CD14-positive monocyte (primary cell): ENCODE measurements around the gene SCNN1A. TPM values are rescaled to one million over a fixed set of nuclear protein-coding genes. Genes with fewer than 3 reads are reported as not detected.

Experiments
- DNase-seq, 3 donors: peaks; one replicate each; pipeline ENCODE4 v3.0.0-alpha.2; 2011 to 2022
- H2AFZ ChIP-seq: 2 replicates; pipeline ENCODE4 v1.6.0; 2012; ENCODE audit warnings: mild to moderate bottlenecking, low read depth, low read length, inconsistent platforms; ENCODE audit not compliant: insufficient read depth, poor library complexity, severe bottlenecking
- H3K27ac ChIP-seq, 2 donors: 1 replicate in 1 of 2; 2 replicates in 1 of 2; pipeline ENCODE4 v1.5.1; 2012 to 2013; ENCODE audit warnings: low read length in 2 of 2, control low read depth in 1 of 2, inconsistent platforms in 1 of 2, low read depth in 1 of 2, mild to moderate bottlenecking in 1 of 2
- H3K27me3 ChIP-seq, 2 donors: one replicate each; pipeline versions ENCODE4 v1.6.0 to v1.6.1; 2011 to 2013; ENCODE audit warnings: low read length in 2 of 2; ENCODE audit not compliant: control insufficient read depth in 2 of 2, insufficient read depth in 2 of 2
- H3K36me3 ChIP-seq, 2 donors: replicated peaks in 1 of 2; 1 replicate in 1 of 2; 2 replicates in 1 of 2; pipeline versions ENCODE4 v1.5.1 to v1.6.1; 2012 to 2013; ENCODE audit warnings: low read length in 2 of 2, control low read depth in 1 of 2, inconsistent platforms in 1 of 2, mild to moderate bottlenecking in 1 of 2; ENCODE audit not compliant: insufficient read depth in 2 of 2, control insufficient read depth in 1 of 2
- H3K4me1 ChIP-seq, 2 donors: 1 replicate in 1 of 2; 2 replicates in 1 of 2; pipeline versions ENCODE4 v1.5.1 to v1.6.1; 2012 to 2013; ENCODE audit warnings: low read length in 2 of 2, control low read depth in 1 of 2, inconsistent platforms in 1 of 2, mild to moderate bottlenecking in 1 of 2, moderate library complexity in 1 of 2; ENCODE audit not compliant: insufficient read depth in 2 of 2, control insufficient read depth in 1 of 2
- H3K4me2 ChIP-seq: replicated peaks from 2 replicates; pipeline ENCODE3; 2012; ENCODE audit warnings: low read length, moderate library complexity, mild to moderate bottlenecking; ENCODE audit not compliant: poor library complexity, severe bottlenecking; ENCODE audit errors: extremely low read depth
- H3K4me3 ChIP-seq, 3 experiments: fragments of 200-600 bp in 1 of 3; sonication (generic) in 1 of 3; replicated peaks in 1 of 3; 1 replicate in 2 of 3; 2 replicates in 1 of 3; pipeline ENCODE4 v1.5.1; 2011 to 2013; ENCODE audit warnings: low read length in 3 of 3, mild to moderate bottlenecking in 3 of 3, control low read depth in 2 of 3, low read depth in 2 of 3, inconsistent platforms in 1 of 3, moderate library complexity in 1 of 3
- H3K79me2 ChIP-seq: 2 replicates; pipeline ENCODE4 v1.6.0; 2012; ENCODE audit warnings: mild to moderate bottlenecking, control low read depth, inconsistent platforms, low read length, moderate library complexity; ENCODE audit not compliant: insufficient read depth
- H3K9ac ChIP-seq: 2 replicates; pipeline ENCODE4 v1.6.0; 2017; ENCODE audit warnings: low read length, mild to moderate bottlenecking; ENCODE audit not compliant: insufficient read depth, poor library complexity, severe bottlenecking
- H3K9me3 ChIP-seq, 2 donors: replicated peaks in 1 of 2; 1 replicate in 1 of 2; 2 replicates in 1 of 2; pipeline versions ENCODE4 v1.5.1 to v1.6.1; 2012 to 2013; ENCODE audit warnings: low read length in 2 of 2, control low read depth in 1 of 2; ENCODE audit not compliant: control insufficient read depth in 1 of 2, insufficient read depth in 1 of 2
- H4K20me1 ChIP-seq: 2 replicates; pipeline ENCODE4 v1.6.0; 2012; ENCODE audit warnings: mild to moderate bottlenecking, low read length, control low read depth, moderate library complexity; ENCODE audit not compliant: insufficient read depth
- H3K27ac Mint-ChIP-seq, 7 donors: one replicate each; pipeline ENCODE4 v1.8.0; 2020; ENCODE audit warnings: mild to moderate bottlenecking in 7 of 7, mixed read lengths in 7 of 7, moderate library complexity in 6 of 7, inconsistent platforms in 2 of 7
- H3K27me3 Mint-ChIP-seq, 3 donors: one replicate each; pipeline ENCODE4 v1.8.0; 2021 to 2022; ENCODE audit warnings: low read depth in 3 of 3, mild to moderate bottlenecking in 3 of 3, mixed read lengths in 3 of 3, moderate library complexity in 3 of 3, inconsistent platforms in 1 of 3
- H3K36me3 Mint-ChIP-seq, 2 donors: one replicate each; pipeline ENCODE4 v1.8.0; 2020; ENCODE audit warnings: mixed read lengths in 2 of 2, inconsistent platforms in 1 of 2, mild to moderate bottlenecking in 1 of 2
- H3K4me1 Mint-ChIP-seq: one replicate; pipeline ENCODE4 v1.8.0; 2020; ENCODE audit warnings: mild to moderate bottlenecking, mixed read lengths
- H3K4me3 Mint-ChIP-seq, 2 donors: one replicate each; pipeline ENCODE4 v1.8.0; 2020; ENCODE audit warnings: mild to moderate bottlenecking in 2 of 2, mixed read lengths in 2 of 2, moderate library complexity in 1 of 2
- H3K9me3 Mint-ChIP-seq, 7 donors: one replicate each; pipeline ENCODE4 v1.8.0; 2020 to 2022; ENCODE audit warnings: mixed read lengths in 7 of 7, mild to moderate bottlenecking in 6 of 7, moderate library complexity in 6 of 7, inconsistent platforms in 2 of 7
- CTCF ChIP-seq: fragments of 200-600 bp; IDR thresholded peaks from one replicate; pipeline ENCODE4 v1.8.0; 2022; ENCODE audit warnings: antibody characterized with exemption, mild to moderate bottlenecking
- WGBS: methylation state at CpG from one replicate; pipeline ENCODE4 v1.1.5; 2013; ENCODE audit warnings: missing lambda C conversion rate; ENCODE audit not compliant: insufficient coverage; 5-methylcytosine and 5-hydroxymethylcytosine counted together
- intact Hi-C, 2 donors: fragments of 100-400 bp; cut with micrococcal nuclease; formaldehyde crosslinking; loops; one replicate each; pipeline versions ENCODE4 v1.15.0 to v1.15.1; 2023
- polyA plus RNA-seq, 3 donors: library from polyadenylated mRNA; depleted of rRNA in 1 of 3; unstranded in 2 of 3; stranded (reverse) in 1 of 3; fragments of 300-500 nt in 2 of 3; fragments of >200 nt in 1 of 3; fragmentation: Illumina TruSeq in 2 of 3; gene quantifications; 1 replicate in 2 of 3; 2 replicates in 1 of 3; pipeline ENCODE4 v1.2.3, GENCODE V29; 2012 to 2021

The SCNN1A gene
- polyA plus RNA-seq, 3 donors, result 0.11 to 0.68 (median 0.63) TPM

DNA sequence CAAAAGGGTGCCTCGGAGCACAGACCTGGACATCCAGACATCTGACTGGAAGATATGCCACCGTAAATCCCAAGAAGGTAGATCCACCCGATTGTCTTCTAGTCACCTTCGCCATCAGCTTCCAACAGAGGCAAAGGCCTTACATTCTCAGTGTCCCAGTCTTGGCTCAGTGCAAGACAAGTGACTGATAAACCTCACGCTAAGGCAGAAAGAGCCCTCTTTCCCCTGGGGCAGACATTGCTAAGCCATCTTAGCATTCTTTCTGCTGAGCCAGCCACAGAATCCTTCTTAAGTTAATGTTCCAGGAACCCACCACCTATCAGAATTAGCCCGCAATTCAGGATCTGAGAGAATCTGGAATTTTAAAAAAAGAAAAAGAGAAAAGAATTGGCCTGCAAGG is 69.2 kb downstream of the SCNN1A start:
- H3K79me2 ChIP-seq, result no peaks in the 10 kb centered on the region
- H3K4me2 ChIP-seq, result no peak overlapping the region
- Mint-ChIP-seq H3K4me3 (no peak overlapping the region), H3K4me1 (peaks cover 26% of the 10 kb centered on the region), H3K27me3 (peaks cover 9 to 28% (median 17%) of the 10 kb centered on the region in 3 donors), H3K36me3 (peaks cover 0 to 4% of the 10 kb centered on the region in 2 donors), H3K9me3 (peaks cover 0 to 4% (median 0%) of the 10 kb centered on the region in 7 donors), H3K27ac (no peak overlapping the region)
- H3K27ac ChIP-seq, result no peak overlapping the region
- no peak overlapping the region for H3K9ac ChIP-seq
- H3K27me3 ChIP-seq, result peaks cover 2 to 9% of the 10 kb centered on the region in 2 donors
- TF ChIP-seq CTCF, result no peak
- 100% methylated on average over 5 of the region's 6 CpGs for WGBS
- H2AFZ ChIP-seq, result no peak overlapping the region
- H3K4me1 ChIP-seq, result peaks cover 21 to 31% of the 10 kb centered on the region in 2 donors
- no peak for DNase-seq
- no peak overlapping the region for H3K4me3 ChIP-seq
- intact Hi-C loops, result no loop called here
- H3K9me3 ChIP-seq, result no peaks in the 10 kb centered on the region
- no peaks in the 10 kb centered on the region for H3K36me3 ChIP-seq
- no peaks in the 10 kb centered on the region for H4K20me1 ChIP-seq

DNA sequence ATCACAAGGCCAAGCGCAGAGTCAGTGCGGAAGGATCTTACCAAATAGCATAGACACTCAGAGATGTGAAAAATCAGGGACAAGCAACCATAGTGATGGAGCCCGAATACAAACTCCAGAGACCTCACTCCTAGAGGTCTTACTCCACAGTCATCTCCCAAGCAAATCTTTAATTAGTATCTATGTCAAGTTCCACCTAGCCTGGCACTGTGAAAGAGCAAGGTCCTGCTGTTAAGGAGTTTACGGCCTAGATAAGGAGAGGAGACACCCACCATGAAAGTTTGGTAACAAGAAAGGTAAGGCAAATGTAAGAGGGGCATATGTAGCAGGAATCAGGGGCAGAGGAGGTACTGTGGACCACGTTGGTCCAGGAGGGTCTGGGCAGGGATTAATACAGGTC is 72.3 kb downstream of the SCNN1A start:
- Histone ChIP-seq H3K4me1 (peaks cover 13 to 14% of the 10 kb centered on the region in 2 donors), H3K9ac (no peak overlapping the region), H4K20me1 (no peaks in the 10 kb centered on the region), H3K27ac (no peak overlapping the region), H3K4me3 (no peak overlapping the region), H3K79me2 (no peaks in the 10 kb centered on the region), H3K36me3 (no peaks in the 10 kb centered on the region), H2AFZ (no peak overlapping the region), H3K27me3 (no peaks in the 10 kb centered on the region), H3K9me3 (no peaks in the 10 kb centered on the region), H3K4me2 (no peak overlapping the region)
- Mint-ChIP-seq H3K27ac (peak overlapping the region in 1 of 7 donors; percentile 27), H3K4me1 (peaks cover 15% of the 10 kb centered on the region), H3K4me3 (no peak overlapping the region), H3K27me3 (peaks cover 3 to 5% (median 3%) of the 10 kb centered on the region in 3 donors), H3K9me3 (peaks cover 0 to 2% (median 0%) of the 10 kb centered on the region in 7 donors), H3K36me3 (no peaks in the 10 kb centered on the region)
- 97% methylated on average over 4 of the region's 5 CpGs for WGBS
- DNase-seq, result no peak
- intact Hi-C loops, result no loop called here
- no peak for TF ChIP-seq CTCF
